HEK293 (cell line): ENCODE data around the gene RALA.

Experiments
- YY1 ChIP-seq: fragments of 450-650 bp; formaldehyde crosslinking; IDR thresholded peaks from 2 replicates; pipeline ENCODE4 v1.5.1; 2018; ENCODE audit warnings: missing biosample characterization, missing genetic modification characterization
- ZNF660 ChIP-seq: fragments of 450-650 bp; IDR thresholded peaks from 2 replicates; pipeline ENCODE4 v1.5.1; 2018; ENCODE audit warnings: missing biosample characterization, mild to moderate bottlenecking, missing genetic modification characterization
- ZNF701 ChIP-seq: fragments of 450-650 bp; formaldehyde crosslinking; IDR thresholded peaks from 2 replicates; pipeline ENCODE4 v1.5.1; 2016; ENCODE audit warnings: missing biosample characterization, missing genetic modification characterization
- ZNF76 ChIP-seq: fragments of 450-650 bp; formaldehyde crosslinking; IDR thresholded peaks from 2 replicates; pipeline ENCODE4; 2016; ENCODE audit warnings: low read depth, missing biosample characterization, missing genetic modification characterization, borderline replicate concordance
- TF ChIP-seq, protein P1 (sequence below): fragments of 450-650 bp; formaldehyde crosslinking; IDR thresholded peaks from 2 replicates; pipeline ENCODE4 v1.5.1; 2016; ENCODE audit warnings: missing biosample characterization, missing genetic modification characterization

DNA sequence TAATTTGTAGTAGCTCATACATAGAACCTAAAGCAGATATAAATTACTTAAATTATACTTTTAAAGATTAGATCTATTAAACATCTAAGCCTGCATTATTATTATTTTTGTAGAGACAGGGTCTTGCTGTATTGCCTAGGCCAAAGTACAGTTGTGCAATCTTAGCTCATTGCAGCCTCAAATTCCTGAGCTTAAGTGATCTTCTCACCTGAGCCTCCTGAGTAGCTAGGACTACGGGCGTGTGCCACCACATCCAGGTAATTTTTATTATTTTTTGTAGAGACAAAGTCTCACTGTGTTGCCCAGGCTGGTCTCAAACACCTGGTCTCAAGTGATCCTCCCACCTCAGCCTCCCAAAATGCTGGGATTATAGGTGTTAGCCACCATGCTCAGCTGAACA, 46.7 kb downstream of the RALA start:
- TF ChIP-seq ZNF701 (no peak), ZNF660 (tag by site-specific recombination) (no peak), YY1 (no peak), ZNF76 (no peak)
- TF ChIP-seq, protein P1, sequence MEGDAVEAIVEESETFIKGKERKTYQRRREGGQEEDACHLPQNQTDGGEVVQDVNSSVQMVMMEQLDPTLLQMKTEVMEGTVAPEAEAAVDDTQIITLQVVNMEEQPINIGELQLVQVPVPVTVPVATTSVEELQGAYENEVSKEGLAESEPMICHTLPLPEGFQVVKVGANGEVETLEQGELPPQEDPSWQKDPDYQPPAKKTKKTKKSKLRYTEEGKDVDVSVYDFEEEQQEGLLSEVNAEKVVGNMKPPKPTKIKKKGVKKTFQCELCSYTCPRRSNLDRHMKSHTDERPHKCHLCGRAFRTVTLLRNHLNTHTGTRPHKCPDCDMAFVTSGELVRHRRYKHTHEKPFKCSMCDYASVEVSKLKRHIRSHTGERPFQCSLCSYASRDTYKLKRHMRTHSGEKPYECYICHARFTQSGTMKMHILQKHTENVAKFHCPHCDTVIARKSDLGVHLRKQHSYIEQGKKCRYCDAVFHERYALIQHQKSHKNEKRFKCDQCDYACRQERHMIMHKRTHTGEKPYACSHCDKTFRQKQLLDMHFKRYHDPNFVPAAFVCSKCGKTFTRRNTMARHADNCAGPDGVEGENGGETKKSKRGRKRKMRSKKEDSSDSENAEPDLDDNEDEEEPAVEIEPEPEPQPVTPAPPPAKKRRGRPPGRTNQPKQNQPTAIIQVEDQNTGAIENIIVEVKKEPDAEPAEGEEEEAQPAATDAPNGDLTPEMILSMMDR (tag by site-specific recombination) = no peak
